ENCODE measurements around the gene SLC25A47. TPM values are rescaled to one million over a fixed set of nuclear protein-coding genes. Genes with fewer than 3 reads are reported as not detected.

SLC25A47 gene
- total and polyA plus RNA-seq, 2 donors (not counting 1 experiment from before 2014, with no cell fraction given), result not detected

DNA sequence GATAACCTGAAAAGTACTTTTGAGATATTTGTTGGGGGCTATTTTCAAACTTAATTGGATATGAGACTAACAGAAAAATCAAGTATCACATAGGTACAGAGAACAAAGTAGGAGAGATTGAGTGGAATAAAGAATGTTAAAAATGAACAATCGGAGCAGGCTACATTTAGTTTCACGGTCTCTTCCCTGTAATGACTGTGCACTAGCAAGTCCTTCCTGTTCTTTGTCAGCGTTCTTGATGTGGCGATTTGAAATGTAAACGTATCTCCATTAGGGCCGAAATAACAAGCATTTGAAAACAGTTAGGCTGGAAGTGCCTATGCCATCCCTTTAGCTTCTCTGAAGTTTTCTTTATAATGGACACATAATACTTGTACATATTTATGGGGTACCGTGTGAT, 47.9 kb upstream of the SLC25A47 start:
- WGBS (ENCODE audit: insufficient coverage), result 23% methylated on average over 6 of the region's 7 CpGs
- H3K4me1 ChIP-seq (ENCODE audit: control insufficient read depth in 2 of 2, insufficient read depth in 2 of 2, low read length in 2 of 2), result peaks cover 7 to 9% of the 10 kb centered on the region in 2 donors
- ATAC-seq (ENCODE audit: low read depth), result no peak
- no peak overlapping the region for H3K27ac Mint-ChIP-seq
- no peaks in the 10 kb centered on the region for H3K27me3 Mint-ChIP-seq
- POLR2A ChIA-PET, result no interaction called here
- no peaks in the 10 kb centered on the region for H3K9me3 Mint-ChIP-seq (ENCODE audit: insufficient read depth)
- H3K4me3 ChIP-seq (ENCODE audit: control extremely low read depth in 1 of 5, extremely low read depth in 1 of 5, insufficient read depth in 1 of 5, low read depth in 2 of 5, low read length in 4 of 5), result no peak overlapping the region
- TF ChIP-seq EZH2 (IDR thresholded peaks at IDR 0.05; ENCODE audit: borderline replicate concordance, insufficient read depth, low read depth, low read length, poor library complexity, severe bottlenecking) (no peak), CTCF (IDR thresholded peaks at IDR 0.05) (no peak)
- intact Hi-C loops (cut with micrococcal nuclease), result no loop called here
- H3K9ac ChIP-seq (ENCODE audit: low read length), result no peak overlapping the region
- H3K36me3 ChIP-seq (replicated peaks in 1 of 2; ENCODE audit: control extremely low read depth in 1 of 2, control insufficient read depth in 1 of 2, extremely low read depth in 1 of 2, insufficient read depth in 2 of 2, low read length in 1 of 2), result peaks cover 18 to 30% of the 10 kb centered on the region in 2 experiments
- no peaks in the 10 kb centered on the region for H3K27me3 ChIP-seq (replicated peaks in 1 of 4; ENCODE audit: control extremely low read depth in 1 of 4, control insufficient read depth in 3 of 4, insufficient read depth in 4 of 4, low read length in 3 of 4)
- H3K4me2 ChIP-seq (replicated peaks; ENCODE audit: low read depth, low read length, poor library complexity, severe bottlenecking), result no peak overlapping the region
- no peak overlapping the region for H2AFZ ChIP-seq (ENCODE audit: insufficient read depth, low read depth, low read length, poor library complexity, severe bottlenecking)
- H3K4me3 Mint-ChIP-seq, result no peak overlapping the region
- CTCF ChIA-PET, result interaction anchor here (1.6 to 1.7 kb wide), 2 partner anchors 10 to 34 kb away, joined by 3 to 6 read pairs; no protein-coding TSS in a partner anchor
- DNase-seq, result no peak
- H3K4me1 Mint-ChIP-seq, result peaks cover 26% of the 10 kb centered on the region
- H4K20me1 ChIP-seq (ENCODE audit: control insufficient read depth, insufficient read depth, low read length, poor library complexity, severe bottlenecking), result peaks cover 56% of the 10 kb centered on the region
- H3K9me3 ChIP-seq (ENCODE audit: control extremely low read depth in 1 of 3, control insufficient read depth in 2 of 3, insufficient read depth in 1 of 3, low read length in 2 of 3), result no peaks in the 10 kb centered on the region
- H3K79me2 ChIP-seq (ENCODE audit: control insufficient read depth, insufficient read depth, low read length), result peaks cover 83% of the 10 kb centered on the region
- H3K27ac ChIP-seq (ENCODE audit: low read length in 2 of 2), result no peak overlapping the region

- peaks cover 7 to 9% of the 10 kb centered on the region in 2 donors for H3K4me1 ChIP-seq (ENCODE audit: control insufficient read depth in 2 of 2, insufficient read depth in 2 of 2, low read length in 2 of 2)
- Mint-ChIP-seq H3K27ac (peak overlapping the region; percentile 1), H3K9me3 (ENCODE audit: insufficient read depth) (no peaks in the 10 kb centered on the region), H3K4me3 (no peak overlapping the region), H3K27me3 (no peaks in the 10 kb centered on the region), H3K4me1 (peaks cover 20% of the 10 kb centered on the region)
- H3K4me2 ChIP-seq (replicated peaks; ENCODE audit: low read depth, low read length, poor library complexity, severe bottlenecking), result peak overlapping the region; percentile 23
- ATAC-seq (ENCODE audit: low read depth) (peak; percentile 63), DNase-seq (no peak)
- H3K27me3 ChIP-seq (replicated peaks in 1 of 4; ENCODE audit: control extremely low read depth in 1 of 4, control insufficient read depth in 3 of 4, insufficient read depth in 4 of 4, low read length in 3 of 4), result no peaks in the 10 kb centered on the region
- peaks cover 17 to 44% of the 10 kb centered on the region in 2 experiments for H3K36me3 ChIP-seq (replicated peaks in 1 of 2; ENCODE audit: control extremely low read depth in 1 of 2, control insufficient read depth in 1 of 2, extremely low read depth in 1 of 2, insufficient read depth in 2 of 2, low read length in 1 of 2)
- no peaks in the 10 kb centered on the region for H3K9me3 ChIP-seq (ENCODE audit: control extremely low read depth in 1 of 3, control insufficient read depth in 2 of 3, insufficient read depth in 1 of 3, low read length in 2 of 3)
- ChIA-PET CTCF (interaction anchor here (0.6 to 1.9 kb wide), 13 partner anchors 9 to 295 kb away, joined by 3 to 6 read pairs (median 4); a partner anchor contains a TSS), POLR2A (interaction anchor here (0.6 kb wide), 1 partner anchor 31 kb away, joined by 4 read pairs; no protein-coding TSS in a partner anchor)
- peak; percentile 8 for TF ChIP-seq CTCF (IDR thresholded peaks at IDR 0.05)
- TF ChIP-seq EZH2 (IDR thresholded peaks at IDR 0.05; ENCODE audit: borderline replicate concordance, insufficient read depth, low read depth, low read length, poor library complexity, severe bottlenecking), result no peak
- no peak overlapping the region for H2AFZ ChIP-seq (ENCODE audit: insufficient read depth, low read depth, low read length, poor library complexity, severe bottlenecking)
- H3K4me3 ChIP-seq (ENCODE audit: control extremely low read depth in 1 of 5, extremely low read depth in 1 of 5, insufficient read depth in 1 of 5, low read depth in 2 of 5, low read length in 4 of 5), result no peak overlapping the region
- peaks cover 35% of the 10 kb centered on the region for H4K20me1 ChIP-seq (ENCODE audit: control insufficient read depth, insufficient read depth, low read length, poor library complexity, severe bottlenecking)
- H3K79me2 ChIP-seq (ENCODE audit: control insufficient read depth, insufficient read depth, low read length), result peaks cover 63% of the 10 kb centered on the region
- H3K9ac ChIP-seq (ENCODE audit: low read length), result no peak overlapping the region
- WGBS (ENCODE audit: insufficient coverage), result 39% methylated on average over 7 of the region's 8 CpGs
- intact Hi-C loops (cut with micrococcal nuclease), result no loop called here
- peak overlapping the region in 1 of 2 donors; percentile 54 for H3K27ac ChIP-seq (ENCODE audit: low read length in 2 of 2)
Measured at GRCh38 chr14:100278702-100279101, 44.4 kb upstream of the SLC25A47 start.

Measured in B cell (primary cell).